Naive thymus-derived CD4-positive, alpha-beta T cell (primary cell): Measurements from ENCODE around the gene NASP. TPM values are rescaled to one million over a fixed set of nuclear protein-coding genes. Genes with fewer than 3 reads are reported as not detected.
A peak's percentile ranks its signal among the peaks of the same experiment; 100 is the strongest.

Source experiments
- ATAC-seq: fragments of 150-1000 bp; cut with Tn5 transposase; 2 replicates; pipeline ENCODE4 v1.10.0; 2021; ENCODE audit warnings: mild to moderate bottlenecking, moderate library complexity
- CTCF ChIA-PET: fragments of 350-600 bp; sonication (Branson Sonifier 250); formaldehyde crosslinking; loops from one replicate; lab custom pipeline; 2021; ENCODE audit warnings: antibody characterized with exemption; lab: Charles Lee
- POLR2A ChIA-PET: fragments of 350-600 bp; sonication (Branson Sonifier 250); formaldehyde crosslinking; loops from one replicate; lab custom pipeline; 2021; ENCODE audit warnings: antibody characterized with exemption, inconsistent platforms; lab: Charles Lee
- DNase-seq, 9 donors: peaks; one replicate each; pipeline versions ENCODE4 v3.0.0 to v3.0.0-alpha.2; 2020 to 2022; ENCODE audit warnings: mixed read lengths in 1 of 9
- H3K27ac ChIP-seq: one replicate; pipeline ENCODE4 v1.7.0; 2013; ENCODE audit warnings: mild to moderate bottlenecking, low read depth, low read length, moderate library complexity
- H3K27me3 ChIP-seq, 2 donors: one replicate each; pipeline ENCODE4 v1.7.0; 2013; ENCODE audit warnings: low read length in 2 of 2, mild to moderate bottlenecking in 2 of 2, moderate library complexity in 2 of 2; ENCODE audit not compliant: control insufficient read depth in 2 of 2, insufficient read depth in 2 of 2
- H3K36me3 ChIP-seq, 3 experiments: 1 replicate in 2 of 3; 2 replicates in 1 of 3; pipeline ENCODE4 v1.7.0; 2013; ENCODE audit warnings: low read length in 3 of 3, mild to moderate bottlenecking in 3 of 3, moderate library complexity in 1 of 3; ENCODE audit not compliant: insufficient read depth in 3 of 3, control insufficient read depth in 2 of 3
- H3K4me1 ChIP-seq, 2 donors: one replicate each; pipeline ENCODE4 v1.7.0; 2013; ENCODE audit warnings: low read length in 2 of 2, mild to moderate bottlenecking in 2 of 2, moderate library complexity in 1 of 2; ENCODE audit not compliant: control insufficient read depth in 2 of 2, insufficient read depth in 2 of 2
- H3K4me3 ChIP-seq: 2 replicates; pipeline ENCODE4 v1.7.0; 2013; ENCODE audit warnings: mild to moderate bottlenecking, low read length
- H3K9me3 ChIP-seq, 3 experiments: 1 replicate in 2 of 3; 2 replicates in 1 of 3; pipeline ENCODE4 v1.7.0; 2013; ENCODE audit warnings: low read length in 3 of 3; ENCODE audit not compliant: control insufficient read depth in 2 of 3
- H3K27ac Mint-ChIP-seq, 9 donors: one replicate each; pipeline ENCODE4 v1.8.0; 2020 to 2022; ENCODE audit warnings: mixed read lengths in 9 of 9, mild to moderate bottlenecking in 8 of 9, moderate library complexity in 5 of 9, inconsistent platforms in 2 of 9
- H3K27me3 Mint-ChIP-seq, 5 donors: one replicate each; pipeline ENCODE4 v1.8.0; 2021 to 2022; ENCODE audit warnings: mixed read lengths in 5 of 5, mild to moderate bottlenecking in 1 of 5
- H3K36me3 Mint-ChIP-seq, 5 donors: one replicate each; pipeline ENCODE4 v1.8.0; 2020 to 2022; ENCODE audit warnings: mixed read lengths in 5 of 5, mild to moderate bottlenecking in 3 of 5, inconsistent platforms in 1 of 5
- H3K4me1 Mint-ChIP-seq, 7 donors: one replicate each; pipeline ENCODE4 v1.8.0; 2020 to 2022; ENCODE audit warnings: mixed read lengths in 7 of 7, mild to moderate bottlenecking in 3 of 7, inconsistent platforms in 1 of 7
- H3K4me3 Mint-ChIP-seq, 10 donors: one replicate each; pipeline ENCODE4 v1.8.0; 2020 to 2022; ENCODE audit warnings: mild to moderate bottlenecking in 10 of 10, mixed read lengths in 10 of 10, moderate library complexity in 6 of 10, inconsistent platforms in 2 of 10
- H3K9me3 Mint-ChIP-seq, 11 donors: one replicate each; pipeline ENCODE4 v1.8.0; 2020 to 2022; ENCODE audit warnings: mixed read lengths in 11 of 11, mild to moderate bottlenecking in 4 of 11, inconsistent platforms in 1 of 11, moderate library complexity in 1 of 11
- intact Hi-C, 2 donors: fragments of 100-400 bp; cut with micrococcal nuclease; formaldehyde crosslinking; loops; one replicate each; pipeline ENCODE4 v1.15.1; 2023
- polyA plus RNA-seq, 2 donors: library from polyadenylated mRNA; unstranded; fragments of 300-500 nt; fragmentation: Illumina TruSeq; gene quantifications; one replicate each; pipeline ENCODE4 v1.2.3, GENCODE V29; 2021
- total RNA-seq, 6 experiments: library from RNA in 5 of 6; stranded (reverse) in 5 of 6; gene quantifications; 1 replicate in 5 of 6; 2 replicates in 1 of 6; pipeline ENCODE4 v1.2.3 and lab custom pipeline; 2021 to 2026

NASP gene
- total and polyA plus RNA-seq, 7 experiments from 2014 or later = 70.5 to 173 (median 84.0) TPM

DNA sequence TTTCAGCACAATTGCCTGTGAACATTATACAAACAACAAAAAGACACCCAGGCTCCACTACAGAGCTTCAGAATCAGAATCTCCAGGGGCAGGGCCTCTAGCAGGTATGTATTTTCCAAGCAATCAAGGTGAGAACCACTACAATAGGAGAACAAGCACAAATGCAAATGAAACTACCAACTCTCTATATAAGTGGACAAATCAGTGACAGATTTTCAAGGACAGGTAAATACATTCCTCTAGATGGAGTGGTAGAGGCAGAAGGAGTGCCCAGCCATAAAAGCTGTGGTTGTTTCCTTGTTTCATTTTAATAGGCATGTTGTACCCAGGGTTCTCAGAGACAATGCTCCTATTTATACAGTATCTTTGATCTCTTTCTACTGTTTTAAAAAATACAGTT, 60.1 kb downstream of the NASP start:
- POLR2A ChIA-PET = interaction anchor here (2.3 kb wide), 1 partner anchor 42 kb away, joined by 10 read pairs; the partner anchor contains the start of gene GPBP1L1
- CTCF ChIA-PET = no interaction called here
- intact Hi-C loops = no loop called here

DNA sequence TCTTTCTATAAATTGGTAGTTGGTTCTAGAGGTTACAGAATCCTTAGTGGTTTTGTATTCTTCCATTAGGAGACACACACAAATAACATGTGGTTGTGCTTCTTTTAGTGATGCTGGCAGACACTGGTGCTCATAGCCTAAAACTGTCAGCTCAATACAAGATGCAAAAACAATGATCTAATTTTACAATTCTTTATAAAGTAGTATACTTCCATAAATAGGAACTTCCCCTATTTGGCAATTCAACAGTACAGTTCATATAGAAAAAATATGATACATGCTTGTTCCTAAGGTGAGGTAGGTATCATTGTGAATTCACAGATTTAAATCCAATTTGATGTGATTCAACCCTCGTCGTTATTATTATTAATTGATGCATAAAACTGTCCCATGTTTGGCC, 60.8 kb downstream of the NASP start:
- peaks cover 5 to 22% (median 7%) of the 10 kb centered on the region in 3 experiments for H3K36me3 ChIP-seq
- Mint-ChIP-seq H3K9me3 (no peaks in the 10 kb centered on the region), H3K36me3 (peaks cover 6 to 26% (median 8%) of the 10 kb centered on the region in 5 donors), H3K4me1 (peaks cover 0 to 25% (median 21%) of the 10 kb centered on the region in 7 donors), H3K27me3 (no peaks in the 10 kb centered on the region), H3K4me3 (no peak overlapping the region), H3K27ac (peak overlapping the region in 4 of 9 donors; percentile 21 to 45 (median 36))
- ChIA-PET POLR2A (interaction anchor here (2.3 kb wide), 1 partner anchor 41 kb away, joined by 10 read pairs; the partner anchor contains the start of gene GPBP1L1), CTCF (interaction anchor here (1.2 to 1.5 kb wide), 2 partner anchors 42 to 132 kb away, joined by 3 to 5 read pairs; partner anchors contain the start of gene GPBP1L1)
- no peaks in the 10 kb centered on the region for H3K4me1 ChIP-seq
- H3K4me3 ChIP-seq = no peak overlapping the region
- DNase-seq (no peak), ATAC-seq (no peak)
- H3K27ac ChIP-seq = no peak overlapping the region
- no peaks in the 10 kb centered on the region for H3K27me3 ChIP-seq
- intact Hi-C loops = no loop called here
- no peaks in the 10 kb centered on the region for H3K9me3 ChIP-seq

More for the DNA sequence above, 60.1 kb downstream of the NASP start:
- H3K4me3 ChIP-seq = no peak overlapping the region
- H3K36me3 Mint-ChIP-seq = peaks cover 6 to 26% (median 8%) of the 10 kb centered on the region in 5 donors
- no peaks in the 10 kb centered on the region for H3K27me3 ChIP-seq
- DNase-seq (no peak), ATAC-seq (no peak)
- H3K9me3 ChIP-seq = no peaks in the 10 kb centered on the region
- H3K27ac Mint-ChIP-seq = peak overlapping the region in 4 of 9 donors; percentile 14 to 75 (median 38)
- H3K36me3 ChIP-seq = peaks cover 4 to 26% (median 9%) of the 10 kb centered on the region in 3 experiments
- H3K9me3 Mint-ChIP-seq = no peaks in the 10 kb centered on the region
- no peaks in the 10 kb centered on the region for H3K4me1 ChIP-seq
- H3K27ac ChIP-seq = no peak overlapping the region
- H3K4me3 Mint-ChIP-seq = no peak overlapping the region
- no peaks in the 10 kb centered on the region for H3K27me3 Mint-ChIP-seq
- peaks cover 0 to 25% (median 20%) of the 10 kb centered on the region in 7 donors for H3K4me1 Mint-ChIP-seq

DNA sequence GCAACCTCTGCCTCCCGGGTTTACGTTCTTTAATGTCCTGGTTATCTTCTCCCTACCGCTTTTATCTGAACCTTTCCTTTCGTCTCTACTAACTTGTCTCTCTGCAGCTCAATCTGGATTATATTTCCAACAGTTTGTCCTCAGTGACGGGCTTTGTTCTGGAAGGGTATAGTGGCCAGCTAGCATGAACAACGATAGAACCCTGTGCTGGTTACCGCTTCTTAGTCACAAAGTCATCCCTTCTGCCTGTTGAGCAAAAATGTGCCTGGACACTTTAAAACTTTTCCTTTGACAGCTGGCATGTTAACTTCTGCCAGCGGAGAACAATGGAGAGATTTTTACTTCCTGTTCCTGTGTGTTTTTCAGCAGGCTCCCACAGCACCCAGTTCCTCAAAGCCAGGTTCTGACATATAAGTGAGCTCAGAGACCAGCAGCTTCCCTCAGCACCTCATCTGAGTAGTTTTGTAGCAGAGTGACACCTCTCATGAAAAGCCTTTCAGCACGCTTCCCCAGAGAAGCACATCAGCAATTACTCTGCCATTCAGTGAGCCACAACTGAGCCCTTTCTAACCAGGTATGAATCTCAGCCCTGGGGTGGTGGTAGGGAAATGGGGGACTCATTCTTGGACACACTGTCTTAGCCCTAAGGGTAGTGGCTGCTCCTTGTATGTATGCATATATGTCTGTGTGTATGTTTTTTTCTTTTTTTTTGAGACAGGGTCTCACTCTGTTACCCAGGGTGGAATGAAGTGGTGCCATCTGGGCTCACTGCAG, 63.6 kb downstream of the NASP start:
- peak overlapping the region in 1 of 10 donors; percentile 6 for H3K4me3 Mint-ChIP-seq
- intact Hi-C loops = no loop called here
- DNase-seq (no peak), ATAC-seq (peak; percentile 61)
- ChIA-PET POLR2A (interaction anchor here (0.7 kb wide), 1 partner anchor 39 kb away, joined by 4 read pairs; the partner anchor contains the start of gene GPBP1L1), CTCF (no interaction called here)
- H3K27me3 Mint-ChIP-seq = no peaks in the 10 kb centered on the region
- H3K4me3 ChIP-seq = no peak overlapping the region
- H3K36me3 ChIP-seq = peaks cover 11 to 27% (median 19%) of the 10 kb centered on the region in 3 experiments
- H3K27ac ChIP-seq = no peak overlapping the region
- H3K4me1 ChIP-seq = no peaks in the 10 kb centered on the region
- H3K9me3 ChIP-seq = no peaks in the 10 kb centered on the region
- peaks cover 0 to 35% (median 27%) of the 10 kb centered on the region in 7 donors for H3K4me1 Mint-ChIP-seq
- no peaks in the 10 kb centered on the region for H3K9me3 Mint-ChIP-seq
- H3K27me3 ChIP-seq = no peaks in the 10 kb centered on the region
- H3K36me3 Mint-ChIP-seq = peaks cover 0 to 24% (median 7%) of the 10 kb centered on the region in 5 donors
- peak overlapping the region in 6 of 9 donors; percentile 34 to 83 (median 49) for H3K27ac Mint-ChIP-seq

DNA sequence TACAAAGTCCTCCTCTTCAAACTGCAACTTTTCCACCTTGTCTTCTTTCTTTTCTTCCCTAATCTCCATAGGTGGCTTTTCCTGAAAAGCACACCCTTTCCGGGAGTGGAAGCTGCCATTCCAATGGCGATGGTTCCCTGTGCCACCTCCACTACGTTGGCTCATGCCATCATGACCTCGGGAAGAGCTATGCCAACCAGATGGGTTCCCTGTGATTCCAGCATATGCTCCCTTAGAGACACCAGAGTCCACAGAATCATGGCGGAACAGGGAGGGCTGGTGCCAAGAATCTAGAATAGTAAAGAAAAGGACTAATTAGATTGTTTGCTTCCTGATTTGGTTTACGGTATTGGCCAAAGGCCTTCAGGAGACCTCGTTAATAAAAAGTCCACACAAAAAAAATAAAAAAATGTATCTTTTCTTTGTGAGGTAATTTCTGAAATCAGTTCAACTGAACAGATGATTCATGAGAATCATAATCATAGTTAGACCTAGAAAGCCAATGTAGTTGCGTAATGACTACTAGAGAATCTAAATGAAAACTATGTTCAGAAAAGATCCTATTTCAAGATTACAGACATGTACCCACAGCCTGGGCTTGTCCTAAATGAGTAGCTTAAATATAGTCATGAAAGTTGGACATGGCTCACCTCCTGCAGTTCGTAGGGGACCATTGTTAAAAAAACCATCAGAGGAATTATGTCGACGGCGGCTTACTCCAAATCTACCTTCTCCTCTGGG, 70.9 kb downstream of the NASP start:
- Histone ChIP-seq H3K27me3 (no peaks in the 10 kb centered on the region), H3K27ac (no peak overlapping the region)
- POLR2A ChIA-PET = no interaction called here

DNA sequence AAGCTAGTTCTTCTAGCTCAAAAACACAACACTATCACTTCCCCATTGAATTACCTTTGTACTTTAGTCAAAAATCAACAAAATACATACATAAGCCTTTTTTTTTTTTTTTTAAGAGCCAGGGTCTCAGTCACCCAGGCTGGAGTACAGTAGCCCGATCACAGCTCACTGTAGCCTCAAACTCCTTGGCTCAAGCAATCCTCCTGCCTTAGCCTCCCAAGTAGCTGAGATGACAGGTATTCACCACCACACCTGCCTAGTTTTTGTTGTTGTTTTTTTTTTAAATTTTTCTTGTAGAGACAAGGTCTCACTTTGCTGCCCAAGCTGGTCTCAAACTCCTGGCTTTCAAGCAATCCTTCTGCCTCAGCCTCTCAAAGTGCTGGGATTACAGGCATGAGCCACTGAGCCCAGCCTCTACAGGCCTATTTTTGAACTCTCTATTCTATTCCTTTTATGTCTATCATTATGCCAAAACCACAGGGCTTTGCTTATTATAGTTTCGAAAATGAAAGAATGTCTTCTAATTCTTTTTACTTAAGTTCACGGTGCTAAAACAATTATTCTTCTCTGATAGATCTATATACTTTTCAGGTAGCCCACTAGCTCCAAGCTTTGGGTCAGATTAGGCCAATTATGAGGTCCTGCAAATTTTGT, 72.9 kb downstream of the NASP start:
- intact Hi-C loops = no loop called here
- no peaks in the 10 kb centered on the region for H3K9me3 Mint-ChIP-seq
- peaks cover 0 to 15% (median 2%) of the 10 kb centered on the region in 7 donors for H3K4me1 Mint-ChIP-seq
- H3K9me3 ChIP-seq = no peaks in the 10 kb centered on the region
- CTCF ChIA-PET = no interaction called here
- H3K36me3 ChIP-seq = peaks cover 25 to 85% (median 44%) of the 10 kb centered on the region in 3 experiments
- ATAC-seq = no peak
- H3K27me3 ChIP-seq = no peaks in the 10 kb centered on the region
- no peaks in the 10 kb centered on the region for H3K4me1 ChIP-seq
- H3K27me3 Mint-ChIP-seq = no peaks in the 10 kb centered on the region
- H3K36me3 Mint-ChIP-seq = peaks cover 13 to 48% (median 23%) of the 10 kb centered on the region in 5 donors
- no peak for DNase-seq
- H3K27ac Mint-ChIP-seq = peak overlapping the region in 2 of 9 donors; percentile 31 to 53
- H3K4me3 Mint-ChIP-seq = no peak overlapping the region
- H3K4me3 ChIP-seq = no peak overlapping the region
- POLR2A ChIA-PET = interaction anchor here (0.6 kb wide), 4 partner anchors 94 to 718 kb away, joined by 3 to 5 read pairs (median 4); no protein-coding TSS in a partner anchor
- H3K27ac ChIP-seq = no peak overlapping the region

More for the DNA sequence above, 70.9 kb downstream of the NASP start:
- Histone ChIP-seq H3K4me1 (no peaks in the 10 kb centered on the region), H3K36me3 (peaks cover 34 to 90% (median 50%) of the 10 kb centered on the region in 3 experiments), H3K4me3 (no peak overlapping the region), H3K9me3 (no peaks in the 10 kb centered on the region)
- no peak for ATAC-seq
- no peaks in the 10 kb centered on the region for H3K9me3 Mint-ChIP-seq
- H3K4me1 Mint-ChIP-seq = peaks cover 2 to 19% (median 6%) of the 10 kb centered on the region in 7 donors
- H3K4me3 Mint-ChIP-seq = no peak overlapping the region
- peaks cover 13 to 43% (median 31%) of the 10 kb centered on the region in 5 donors for H3K36me3 Mint-ChIP-seq
- H3K27me3 Mint-ChIP-seq = no peaks in the 10 kb centered on the region
- peak overlapping the region in 1 of 9 donors; percentile 75 for H3K27ac Mint-ChIP-seq
- DNase-seq = no peak
- intact Hi-C loops = no loop called here
- CTCF ChIA-PET = interaction anchor here (0.6 kb wide), 1 partner anchor 941 kb away, joined by 4 read pairs; no protein-coding TSS in a partner anchor

DNA sequence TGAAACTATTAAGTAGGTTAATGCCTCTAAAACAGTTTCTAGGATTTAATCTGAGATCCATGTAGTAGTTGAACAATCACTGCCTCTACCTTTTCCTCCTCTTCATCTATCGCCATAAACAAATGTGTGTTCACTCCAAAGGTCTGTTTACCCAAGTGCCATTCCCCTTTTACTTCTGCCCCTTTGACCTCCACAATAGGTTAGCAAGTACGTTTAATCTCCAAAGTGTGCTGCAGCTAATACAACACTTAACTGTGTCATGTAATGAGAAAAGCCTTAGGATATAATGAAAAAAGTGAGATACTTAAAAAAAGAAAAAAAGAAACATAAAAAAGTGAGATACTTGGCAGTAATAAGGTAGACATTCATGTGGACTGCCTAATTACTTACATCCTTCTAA, 74.3 kb downstream of the NASP start:
- no peaks in the 10 kb centered on the region for H3K9me3 Mint-ChIP-seq
- Histone ChIP-seq H3K27ac (no peak overlapping the region), H3K4me3 (no peak overlapping the region), H3K9me3 (no peaks in the 10 kb centered on the region), H3K36me3 (peaks cover 22 to 78% (median 41%) of the 10 kb centered on the region in 3 experiments), H3K27me3 (no peaks in the 10 kb centered on the region), H3K4me1 (no peaks in the 10 kb centered on the region)
- DNase-seq (no peak), ATAC-seq (no peak)
- no peaks in the 10 kb centered on the region for H3K27me3 Mint-ChIP-seq
- intact Hi-C loops = no loop called here
- peak overlapping the region in 2 of 9 donors; percentile 34 to 63 for H3K27ac Mint-ChIP-seq
- peaks cover 13 to 39% (median 17%) of the 10 kb centered on the region in 5 donors for H3K36me3 Mint-ChIP-seq
- ChIA-PET POLR2A (interaction anchor here (3.4 kb wide), 1 partner anchor 26 kb away, joined by 12 read pairs; no protein-coding TSS in a partner anchor), CTCF (no interaction called here)
- H3K4me3 Mint-ChIP-seq = no peak overlapping the region
- peaks cover 0 to 22% (median 6%) of the 10 kb centered on the region in 7 donors for H3K4me1 Mint-ChIP-seq
